ENCODE results near the gene ACSS2. TPM values are rescaled to one million over a fixed set of nuclear protein-coding genes. Genes with fewer than 3 reads are reported as not detected.

The ACSS2 gene
- total RNA-seq, 1 donor from 2014 or later = 83.1 TPM

DNA sequence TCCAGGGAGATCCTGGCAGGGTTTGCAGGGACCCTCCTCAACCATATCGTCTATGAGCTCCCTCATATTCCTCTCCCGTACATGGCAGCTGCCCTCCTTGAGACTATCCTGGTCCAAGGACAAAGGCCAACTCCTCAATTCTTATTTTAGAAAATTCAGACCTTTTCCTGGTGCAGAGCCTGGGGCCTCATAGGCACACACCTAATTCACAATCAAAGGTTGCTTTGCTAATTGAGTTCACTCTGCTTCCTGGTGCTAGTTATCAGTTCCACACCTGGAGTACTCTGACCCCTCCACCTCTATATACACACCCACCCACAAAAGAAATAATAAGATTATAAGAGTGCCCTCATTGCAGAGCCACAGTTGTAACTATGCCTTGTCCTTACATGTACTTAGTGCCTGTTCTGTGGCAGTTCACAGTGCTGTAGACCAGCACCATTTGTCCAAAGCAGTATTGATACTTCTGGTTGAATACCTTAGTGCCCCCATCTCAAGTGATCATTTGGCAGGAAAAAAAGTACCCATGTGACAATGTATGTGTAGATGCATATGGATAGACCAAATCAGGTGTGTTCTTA, 40.5 kb downstream of the ACSS2 start:
- ATAC-seq = no peak

DNA sequence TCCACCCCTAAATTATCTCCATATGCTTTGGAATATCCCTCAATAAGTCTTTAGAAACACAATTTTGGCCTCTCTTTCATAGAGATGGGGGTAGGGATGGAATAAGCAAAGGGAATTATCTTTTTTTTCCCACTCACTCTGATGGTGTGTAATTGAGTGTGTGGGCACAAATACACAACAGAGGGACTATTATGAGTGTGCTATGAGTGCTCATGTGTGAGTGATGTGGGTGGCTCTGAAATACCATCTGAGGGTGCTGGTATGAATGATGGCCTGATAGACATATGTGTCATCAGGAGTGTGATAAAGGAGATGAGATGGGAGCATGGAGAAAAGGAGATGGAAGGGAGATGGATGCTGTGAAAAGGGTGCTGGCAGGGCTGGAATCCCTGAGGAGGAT, 43.6 kb downstream of the ACSS2 start:
- no peak for ATAC-seq

DNA sequence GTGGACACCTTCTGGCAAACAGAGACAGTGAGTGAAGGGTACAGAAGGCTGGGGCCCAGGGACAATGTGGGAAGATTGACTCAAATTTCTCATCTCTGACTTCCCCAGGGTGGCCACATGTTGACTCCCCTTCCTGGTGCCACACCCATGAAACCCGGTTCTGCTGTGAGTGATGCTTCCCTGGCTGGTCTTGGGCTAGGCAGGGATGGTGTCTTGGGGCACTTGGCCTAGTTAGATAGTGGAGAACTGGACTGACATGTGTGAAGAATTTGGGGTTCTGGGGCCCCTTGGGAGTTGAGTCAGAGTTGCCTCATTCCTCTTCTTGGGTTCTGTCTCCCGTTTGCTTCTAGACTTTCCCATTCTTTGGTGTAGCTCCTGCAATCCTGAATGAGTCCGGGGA, 45.0 kb downstream of the ACSS2 start:
- ATAC-seq = peak; percentile 64

DNA sequence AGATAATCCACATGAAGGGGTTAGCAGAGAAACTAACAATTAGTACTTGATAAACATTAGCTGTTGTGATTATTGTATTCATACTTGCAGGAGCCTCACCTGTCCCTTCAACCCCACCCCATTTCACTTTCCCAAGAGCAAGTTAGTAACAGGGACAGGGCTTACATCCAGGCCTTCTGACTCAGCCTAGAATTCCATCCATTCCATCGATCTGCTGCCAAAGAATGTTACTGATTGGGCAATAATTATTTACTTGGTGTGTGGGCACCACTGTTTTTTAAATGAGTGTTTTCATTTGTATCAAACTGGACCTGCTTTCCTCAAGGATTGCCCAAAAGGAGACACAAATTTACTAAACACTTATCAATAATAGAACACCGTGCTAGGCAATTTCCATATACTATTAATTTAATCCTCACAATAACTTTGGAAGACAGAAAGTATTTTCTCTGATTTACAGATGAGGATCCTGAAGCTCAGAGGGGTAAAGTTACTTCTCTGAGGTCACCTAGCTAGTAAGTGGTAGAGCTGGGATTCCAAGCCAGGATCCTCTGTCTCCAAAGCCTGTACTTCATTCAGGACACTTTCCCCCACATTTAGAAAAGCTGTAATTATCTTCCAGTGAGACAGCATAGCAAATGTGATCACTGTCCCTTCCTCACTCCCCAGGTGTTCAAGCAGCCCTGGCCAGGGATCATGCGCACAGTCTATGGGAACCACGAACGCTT, 46.4 kb downstream of the ACSS2 start:
- peak; percentile 79 for ATAC-seq

DNA sequence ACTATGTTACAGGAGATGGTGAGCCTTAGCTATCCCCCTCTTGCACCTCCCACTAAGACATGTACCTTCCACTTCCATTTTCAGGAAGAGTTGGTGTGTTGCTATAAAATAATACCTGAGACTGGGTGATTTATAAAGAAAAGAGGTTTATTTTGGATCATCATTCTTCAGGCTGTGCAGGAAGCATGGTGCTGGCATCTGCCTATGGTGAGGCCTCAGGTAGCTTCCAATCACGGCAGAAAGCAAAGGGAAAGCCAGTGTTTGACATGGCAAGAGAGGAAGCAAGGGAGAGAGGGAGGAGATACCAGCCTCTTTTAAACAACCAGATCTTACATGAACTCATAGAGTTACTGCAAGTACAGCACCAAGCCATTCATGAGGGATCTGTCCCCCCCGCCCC, 47.0 kb downstream of the ACSS2 start:
- no peak for ATAC-seq

DNA sequence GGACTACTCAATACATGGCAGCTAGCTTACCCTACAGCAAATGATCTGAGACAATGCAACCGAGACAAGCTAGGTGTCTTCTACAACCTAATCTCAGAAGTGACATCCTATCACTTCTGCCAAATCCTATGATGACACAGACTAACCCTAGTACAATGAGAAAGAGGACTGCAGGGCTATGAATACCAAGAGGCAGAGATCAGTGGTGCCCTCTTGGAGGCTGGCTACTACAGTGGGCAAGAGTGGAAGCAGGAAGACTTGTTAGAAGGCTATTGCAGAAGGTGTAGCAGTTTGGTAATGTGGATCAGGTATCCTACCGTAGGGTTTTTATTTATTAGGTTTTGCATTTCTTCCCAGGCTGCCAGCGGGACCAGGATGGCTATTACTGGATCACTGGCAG, 48.9 kb downstream of the ACSS2 start:
- ATAC-seq = no peak

DNA sequence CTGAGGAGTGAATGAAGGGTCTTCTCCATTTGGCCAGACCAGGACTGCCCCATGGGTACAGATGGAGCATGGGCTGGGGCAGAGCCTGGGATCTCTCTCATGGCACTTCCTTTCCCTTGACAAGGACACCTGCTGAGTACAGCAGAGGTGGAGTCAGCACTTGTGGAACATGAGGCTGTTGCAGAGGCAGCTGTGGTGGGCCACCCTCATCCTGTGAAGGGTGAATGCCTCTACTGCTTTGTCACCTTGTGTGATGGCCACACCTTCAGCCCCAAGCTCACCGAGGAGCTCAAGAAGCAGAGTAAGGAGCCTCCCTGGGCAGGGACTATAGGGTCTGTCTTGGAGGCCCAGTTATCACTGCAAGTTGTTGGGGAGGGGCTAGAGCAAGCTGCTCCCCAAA, 49.6 kb downstream of the ACSS2 start:
- ATAC-seq = no peak

DNA sequence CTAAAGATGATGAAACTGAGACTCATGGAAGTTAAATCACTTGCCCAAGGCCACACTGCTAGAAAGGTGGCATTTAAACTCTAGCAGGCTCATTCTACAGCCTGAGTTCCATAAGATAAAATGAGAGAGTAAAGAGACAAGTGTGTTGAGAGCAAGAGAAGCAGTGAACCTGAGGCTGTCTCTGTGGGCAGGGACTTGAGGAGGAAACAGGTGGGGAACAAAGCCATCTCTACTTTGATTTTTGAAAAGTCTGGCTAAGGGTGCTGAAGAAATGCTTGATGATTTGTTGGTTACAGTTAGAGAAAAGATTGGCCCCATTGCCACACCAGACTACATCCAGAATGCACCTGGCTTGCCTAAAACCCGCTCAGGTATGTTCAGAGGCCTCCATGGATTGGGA, 50.2 kb downstream of the ACSS2 start:
- no peak for ATAC-seq

DNA sequence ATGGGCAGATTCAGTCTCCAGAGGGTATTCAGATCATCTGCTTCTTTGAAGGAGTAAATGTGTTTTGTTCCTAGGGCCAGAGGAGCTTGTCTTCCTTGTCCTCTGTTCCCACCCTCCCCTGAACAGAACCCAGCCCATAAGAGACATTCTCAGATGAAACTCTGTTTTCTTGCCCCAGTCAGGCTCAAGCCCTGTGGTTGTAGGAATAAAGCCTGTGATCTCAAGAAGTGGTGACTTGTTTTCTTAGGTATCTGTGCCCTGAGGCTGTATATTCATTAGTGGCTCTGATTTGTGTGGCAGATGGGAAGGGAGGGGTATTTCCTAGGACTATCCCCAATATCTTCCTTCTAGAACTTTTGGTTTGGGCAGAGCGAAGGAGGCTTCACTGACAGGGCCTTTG, 51.3 kb downstream of the ACSS2 start:
- no peak for ATAC-seq

DNA sequence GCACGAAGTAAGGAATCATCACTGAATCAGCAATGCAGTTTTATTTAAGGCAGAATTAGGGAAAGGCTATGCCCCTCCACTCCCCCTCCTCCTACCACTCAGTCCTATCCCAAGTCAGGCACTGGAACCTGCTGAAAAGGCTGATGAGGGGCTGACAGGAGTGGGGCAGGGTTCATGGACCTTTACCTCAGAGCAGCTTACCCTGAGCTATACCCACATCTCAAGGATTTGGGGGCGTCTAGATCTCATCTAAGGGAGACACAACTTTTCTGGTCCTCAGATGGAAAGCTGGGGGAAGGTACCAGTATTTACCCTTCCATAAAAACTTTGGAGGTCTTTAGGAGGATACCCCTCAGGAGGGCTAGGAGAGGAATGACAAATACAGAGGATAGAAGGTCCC, 52.0 kb downstream of the ACSS2 start:
- no peak for ATAC-seq

DNA sequence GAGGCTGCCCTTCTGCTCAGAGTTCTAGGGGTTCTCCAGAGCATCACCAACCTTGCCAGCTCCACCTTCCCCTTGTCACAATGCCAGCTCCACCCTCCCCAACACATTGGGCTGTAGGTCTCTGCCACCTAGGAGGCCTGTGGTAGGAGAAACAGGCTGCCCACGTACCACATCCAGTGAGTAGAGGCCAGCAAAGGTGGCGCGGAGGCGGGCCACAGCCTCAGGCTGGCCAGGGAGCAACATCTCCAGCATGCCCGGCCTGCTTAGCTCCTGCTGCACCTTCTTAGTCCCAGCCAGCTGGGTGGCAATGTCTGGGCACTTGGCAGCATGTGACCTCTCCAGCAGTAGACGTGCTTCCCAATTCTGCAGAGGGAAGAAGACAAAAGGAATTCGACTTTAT, 55.4 kb downstream of the ACSS2 start:
- peak; percentile 12 for ATAC-seq

DNA sequence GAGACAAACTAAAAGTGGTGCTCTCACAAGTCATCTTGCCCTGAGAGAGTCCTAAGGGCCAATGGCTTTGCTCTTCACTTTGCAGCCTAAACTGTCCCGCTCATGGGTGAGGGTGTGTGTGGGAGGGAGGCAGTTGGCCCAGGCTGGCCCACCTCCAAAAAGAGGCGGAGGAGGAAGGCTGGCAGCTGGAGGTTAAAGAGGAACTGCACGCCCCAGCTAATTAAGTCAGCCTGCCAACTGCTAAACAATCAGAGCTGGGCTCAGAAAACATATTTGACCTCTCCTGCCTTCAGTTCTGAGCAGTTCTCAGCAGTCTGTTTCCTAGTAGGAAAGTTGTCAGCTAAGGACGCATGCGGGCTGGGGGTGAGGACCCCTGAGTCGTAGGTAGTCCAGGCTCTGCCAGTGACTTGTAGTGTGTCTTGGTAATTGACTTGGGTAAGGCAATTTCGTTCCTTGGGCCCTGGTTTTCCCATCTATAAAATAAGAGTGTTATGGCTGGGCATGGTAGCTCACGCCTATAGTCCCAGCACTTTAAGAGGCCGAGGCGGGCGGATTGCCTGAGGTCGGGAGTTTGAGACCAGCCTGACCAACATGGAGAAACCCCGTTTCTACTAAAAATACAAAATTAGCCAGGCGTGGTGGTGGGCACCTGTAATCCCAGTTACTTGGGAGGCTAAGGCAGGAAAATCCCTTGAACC, 62.2 kb downstream of the ACSS2 start:
- peak; percentile 46 for ATAC-seq

DNA sequence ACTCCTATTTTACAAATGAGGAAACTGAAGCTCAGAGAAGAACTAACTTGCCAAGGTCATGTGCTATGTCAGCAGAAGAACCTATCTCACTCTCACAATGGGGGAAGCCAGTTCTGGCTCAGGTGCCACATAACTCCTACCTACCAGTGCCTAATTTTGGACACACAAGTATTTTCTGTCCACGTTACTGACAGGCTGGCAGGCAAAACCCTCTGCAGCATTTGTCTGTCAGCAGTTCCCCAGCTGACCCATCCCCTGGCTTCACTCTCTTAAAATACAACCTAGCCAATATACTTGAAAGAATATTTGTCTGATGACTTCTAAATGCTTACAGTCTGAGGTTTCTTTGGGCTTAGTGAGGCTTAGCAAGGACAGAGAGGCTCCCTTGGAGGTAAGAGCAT, 63.7 kb downstream of the ACSS2 start:
- no peak for ATAC-seq

DNA sequence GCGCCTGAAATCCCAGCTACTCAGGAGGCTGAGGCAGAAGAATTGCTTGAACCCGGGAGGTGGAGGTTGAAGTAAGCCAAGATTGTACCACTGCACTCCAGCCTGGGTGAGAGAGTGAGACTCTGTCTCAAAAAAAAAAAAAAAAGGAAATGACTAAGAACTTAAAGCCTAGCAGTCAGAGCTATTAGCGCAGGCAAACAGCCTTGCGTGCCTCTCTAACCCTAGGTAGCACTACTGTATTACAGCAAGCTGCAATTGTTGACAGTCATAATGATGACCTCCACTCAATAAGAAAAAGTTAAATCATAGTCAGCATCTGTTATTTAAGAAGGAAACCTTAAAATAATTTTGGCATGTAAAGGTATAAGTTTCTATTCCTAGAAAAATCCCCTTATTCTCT, 64.8 kb downstream of the ACSS2 start:
- no peak for ATAC-seq

DNA sequence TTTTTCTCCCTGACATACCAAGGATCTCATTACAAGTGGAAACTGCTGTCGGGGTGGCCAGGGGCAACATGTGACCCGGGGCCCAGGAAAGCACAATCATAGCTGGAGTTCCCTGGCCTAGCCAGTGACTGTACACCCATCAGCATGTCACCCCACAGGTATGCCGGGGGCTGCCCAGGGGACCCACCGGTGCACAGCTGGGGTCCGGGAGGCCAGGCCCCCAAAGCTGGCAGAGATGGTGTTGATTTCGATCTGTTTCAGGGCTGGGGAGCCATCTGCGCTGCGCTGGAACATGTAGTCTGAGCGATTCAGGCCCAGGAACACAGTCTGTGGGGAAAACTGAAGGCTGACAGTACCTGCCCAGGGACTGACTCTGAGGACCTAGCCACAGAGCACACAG, 65.9 kb downstream of the ACSS2 start:
- ATAC-seq = no peak

DNA sequence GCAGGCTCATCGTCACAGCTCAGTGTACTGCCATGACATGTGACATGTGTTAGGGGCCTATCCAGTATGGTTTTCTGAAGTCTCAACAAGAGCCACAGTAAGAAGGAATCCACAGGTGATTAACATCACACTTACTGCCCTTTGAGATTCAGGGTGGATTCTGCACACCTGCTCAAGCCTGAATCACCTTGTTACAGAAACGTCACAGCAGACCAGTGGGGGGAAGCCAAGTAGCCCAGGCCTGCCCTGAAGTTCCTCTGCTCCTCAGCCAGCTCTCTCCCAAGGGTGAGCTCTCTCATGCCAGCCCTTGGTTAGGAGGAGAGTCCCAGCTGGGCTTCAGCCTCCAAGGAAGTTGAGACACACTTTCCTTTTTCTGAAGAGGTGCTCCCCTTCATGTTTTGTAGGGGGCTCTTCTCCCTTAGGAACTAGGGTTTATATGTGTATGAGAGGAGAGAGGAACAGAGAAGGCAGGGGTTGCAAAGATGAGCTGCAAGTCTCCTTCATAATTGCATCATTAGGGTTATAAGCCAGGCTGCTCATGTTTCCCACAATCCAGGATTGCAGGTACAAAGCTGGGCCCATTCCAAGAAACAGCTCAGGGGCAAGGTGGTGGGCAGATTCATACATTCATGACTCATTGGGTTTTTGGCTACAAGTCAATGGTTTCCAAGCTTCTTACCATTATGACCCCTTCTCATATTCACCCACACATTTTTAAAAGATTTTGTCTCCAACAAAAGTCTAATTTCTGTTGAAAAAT, 67.6 kb downstream of the ACSS2 start:
- ATAC-seq = peak; percentile 40

DNA sequence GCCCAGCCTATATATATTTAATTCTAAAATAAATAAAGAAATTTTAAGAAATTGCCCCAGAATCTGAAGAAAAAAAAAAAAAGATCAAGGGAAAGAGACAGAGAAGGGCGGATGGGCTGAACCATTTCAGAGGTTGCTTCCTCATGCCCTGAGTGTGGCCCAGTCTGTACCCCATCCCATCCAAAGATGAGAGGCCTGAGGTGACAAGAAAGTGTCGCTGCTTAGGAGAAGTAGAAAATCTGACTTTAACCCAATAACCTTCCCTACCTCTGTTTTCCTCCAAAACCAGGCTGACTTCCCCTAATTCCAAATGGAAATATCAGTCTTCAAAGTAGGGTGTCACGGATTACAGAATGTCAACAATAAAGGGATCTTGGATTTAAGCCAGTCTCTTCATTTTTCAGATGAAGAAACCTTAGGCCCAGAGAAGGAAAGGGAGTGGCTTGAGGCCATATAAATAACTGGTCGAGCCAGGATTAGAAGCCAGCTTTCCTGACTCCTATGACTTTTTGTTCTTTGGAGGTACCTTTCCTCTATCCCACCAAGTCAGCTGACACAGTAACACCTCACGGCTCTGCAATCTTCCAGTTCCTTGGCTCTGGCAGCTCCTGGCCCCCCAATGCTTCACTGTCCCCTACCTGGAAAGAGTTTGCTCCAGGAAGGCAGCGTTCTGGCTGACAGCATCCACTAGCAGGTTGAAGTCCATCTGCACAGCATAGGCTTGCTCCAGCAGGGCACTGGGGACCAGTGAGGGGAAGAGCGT, 69.1 kb downstream of the ACSS2 start:
- peak; percentile 56 for ATAC-seq

DNA sequence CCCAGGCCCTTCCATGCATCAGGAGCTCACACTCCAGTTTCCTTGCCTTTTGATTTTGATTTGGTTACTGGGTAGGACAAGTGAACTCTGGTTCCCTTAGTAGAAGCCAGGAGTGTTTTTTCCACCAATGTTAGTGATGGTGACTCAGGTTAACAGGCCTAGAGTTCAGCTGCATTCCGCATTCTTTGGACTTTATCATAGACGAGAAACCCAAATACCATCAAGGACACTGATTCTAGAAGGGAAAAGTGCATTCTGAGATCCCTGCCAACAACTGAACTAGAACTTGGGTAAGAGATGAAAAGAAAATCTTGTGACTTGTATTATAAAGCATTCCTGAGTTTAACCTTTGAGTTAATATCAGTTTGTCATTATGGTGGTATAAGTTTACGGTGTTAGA, 70.2 kb downstream of the ACSS2 start:
- no peak for ATAC-seq

DNA sequence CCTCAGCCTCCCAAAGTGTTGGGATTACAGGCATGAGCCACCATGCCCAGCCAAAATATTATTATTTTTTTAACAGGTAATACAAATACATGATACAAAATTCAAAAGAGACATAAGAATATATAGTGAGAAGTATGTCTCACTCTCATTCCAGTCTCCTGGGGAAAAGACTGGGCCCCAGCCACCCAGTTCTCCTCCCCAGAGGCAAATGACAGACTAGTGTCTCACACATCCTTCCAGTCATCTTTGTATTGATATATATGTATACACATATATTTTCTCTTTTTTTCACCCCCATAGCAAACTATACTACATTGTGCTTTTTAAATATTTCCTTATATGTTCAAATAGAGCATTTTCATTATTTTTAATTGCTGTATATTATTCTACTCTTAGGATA, 70.9 kb downstream of the ACSS2 start:
- ATAC-seq = no peak

DNA sequence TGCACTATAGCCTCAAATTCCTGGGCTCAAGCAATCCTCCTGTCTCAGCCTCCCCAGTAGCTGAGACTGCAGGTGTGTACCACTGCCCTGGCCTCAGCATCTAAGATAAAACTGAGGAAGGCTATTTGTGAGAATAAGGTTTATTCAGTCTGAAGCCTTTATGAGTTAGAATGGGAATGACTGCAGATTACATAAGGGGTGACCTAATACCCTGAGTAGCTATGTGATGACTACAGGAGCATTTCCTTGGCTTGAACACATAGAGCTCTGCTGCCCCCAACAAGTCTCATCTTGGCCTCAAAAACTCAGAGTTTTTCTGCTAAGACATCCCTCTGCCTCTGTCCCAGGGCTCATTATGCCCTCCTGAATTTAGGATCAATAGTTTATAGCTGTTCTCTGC, 71.6 kb downstream of the ACSS2 start:
- ATAC-seq = no peak

DNA sequence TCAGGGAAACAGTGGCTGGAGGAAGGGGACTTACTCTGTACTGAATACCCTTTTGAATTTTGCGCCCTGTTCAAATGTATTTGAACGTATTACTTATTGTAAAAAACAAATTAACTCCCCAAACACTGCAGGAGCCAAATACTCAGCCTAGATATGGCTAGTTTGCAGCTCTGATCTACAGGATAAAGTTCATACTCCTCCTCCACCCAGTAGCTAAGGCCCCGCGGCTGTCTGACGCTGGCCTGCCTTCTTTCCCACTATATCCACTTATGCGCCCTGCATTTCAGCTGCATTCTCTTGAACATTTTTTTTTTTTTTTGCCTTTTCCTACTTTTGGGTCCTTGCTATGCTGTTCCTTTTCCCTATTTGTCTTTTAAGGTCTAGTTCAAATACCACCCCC, 72.7 kb downstream of the ACSS2 start:
- no peak for ATAC-seq

DNA sequence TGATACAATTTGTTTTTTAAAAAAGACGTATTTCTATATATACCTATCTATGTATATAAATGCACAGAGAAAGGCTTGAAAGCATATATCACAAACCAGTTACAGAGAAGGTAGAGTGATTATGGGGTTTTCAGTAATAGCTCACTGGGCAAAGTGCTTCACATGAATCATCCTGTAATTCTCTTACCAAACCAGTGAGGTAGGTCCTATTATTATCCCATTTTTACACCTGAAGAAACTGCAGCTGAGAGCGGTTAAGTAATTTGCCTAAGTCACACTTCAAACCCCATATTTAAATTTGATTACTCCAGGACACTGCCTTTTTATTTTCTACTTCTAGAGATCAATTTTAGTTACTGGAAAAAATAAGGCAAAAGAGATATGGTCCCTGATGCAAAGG, 74.8 kb downstream of the ACSS2 start:
- peak; percentile 50 for ATAC-seq

DNA sequence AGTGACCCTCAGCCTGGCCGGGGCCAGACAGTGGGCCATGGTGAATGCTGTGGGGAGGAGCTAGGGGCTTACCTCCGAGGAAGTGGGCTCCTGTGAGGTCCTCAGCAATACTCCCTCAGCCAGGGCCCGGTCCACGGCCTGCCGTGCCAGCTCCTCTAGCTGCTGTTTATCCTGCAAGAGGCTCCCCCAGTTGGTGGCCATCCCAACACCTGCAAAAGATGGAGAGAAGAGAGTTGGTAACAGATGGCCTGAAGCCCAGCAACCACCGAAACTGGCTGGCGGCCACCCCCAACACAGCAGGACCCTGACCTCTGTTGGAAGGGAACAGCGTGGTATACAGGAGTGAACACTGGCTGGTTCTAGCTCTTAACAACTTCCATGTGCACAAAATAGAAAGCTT, 75.2 kb downstream of the ACSS2 start:
- ATAC-seq = no peak
